GM12864 (cell line): ENCODE results near the gene CYBA.

Experiments
- DNase-seq: peaks from one replicate; pipeline ENCODE4 v3.0.0-alpha.2; 2011; ENCODE audit warnings: low read depth
- H3K4me3 ChIP-seq: 2 replicates; pipeline ENCODE4 v1.5.1; 2011; ENCODE audit warnings: mild to moderate bottlenecking, low read depth, low read length, control low read depth
- TF ChIP-seq, protein P1 (sequence below): IDR thresholded peaks from 2 replicates; pipeline ENCODE4 v1.5.1; 2011; ENCODE audit warnings: low read depth, mild to moderate bottlenecking, moderate library complexity, low read length, control low read depth, inconsistent platforms; ENCODE audit errors: missing control alignments

Gene CYBA

DNA sequence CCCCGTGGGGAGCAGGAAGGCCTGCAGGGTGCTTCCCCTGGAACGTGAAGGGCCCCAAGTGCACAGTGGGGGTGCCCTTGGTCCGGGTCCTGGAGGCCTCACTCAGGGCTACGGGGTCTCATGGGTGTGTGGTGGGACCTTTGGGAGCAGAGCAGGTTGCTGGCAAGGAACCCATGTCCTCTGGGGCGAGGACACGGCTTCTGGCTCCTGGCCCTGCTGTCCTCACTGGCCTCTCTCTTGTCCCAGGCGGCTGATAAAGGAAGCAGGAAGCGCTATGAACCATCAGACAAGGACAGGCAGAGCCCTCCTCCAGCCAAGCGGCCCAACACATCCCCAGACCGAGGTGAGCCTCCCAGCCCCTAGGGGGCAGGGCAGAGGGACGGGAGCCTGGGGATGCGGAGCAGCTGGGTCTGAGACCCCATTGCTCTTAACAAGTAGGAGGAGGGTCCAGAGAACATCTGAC, 22.3 kb downstream of the CYBA start:
- DNase-seq = no peak
- H3K4me3 ChIP-seq = no peak overlapping the region
- TF ChIP-seq, protein P1, sequence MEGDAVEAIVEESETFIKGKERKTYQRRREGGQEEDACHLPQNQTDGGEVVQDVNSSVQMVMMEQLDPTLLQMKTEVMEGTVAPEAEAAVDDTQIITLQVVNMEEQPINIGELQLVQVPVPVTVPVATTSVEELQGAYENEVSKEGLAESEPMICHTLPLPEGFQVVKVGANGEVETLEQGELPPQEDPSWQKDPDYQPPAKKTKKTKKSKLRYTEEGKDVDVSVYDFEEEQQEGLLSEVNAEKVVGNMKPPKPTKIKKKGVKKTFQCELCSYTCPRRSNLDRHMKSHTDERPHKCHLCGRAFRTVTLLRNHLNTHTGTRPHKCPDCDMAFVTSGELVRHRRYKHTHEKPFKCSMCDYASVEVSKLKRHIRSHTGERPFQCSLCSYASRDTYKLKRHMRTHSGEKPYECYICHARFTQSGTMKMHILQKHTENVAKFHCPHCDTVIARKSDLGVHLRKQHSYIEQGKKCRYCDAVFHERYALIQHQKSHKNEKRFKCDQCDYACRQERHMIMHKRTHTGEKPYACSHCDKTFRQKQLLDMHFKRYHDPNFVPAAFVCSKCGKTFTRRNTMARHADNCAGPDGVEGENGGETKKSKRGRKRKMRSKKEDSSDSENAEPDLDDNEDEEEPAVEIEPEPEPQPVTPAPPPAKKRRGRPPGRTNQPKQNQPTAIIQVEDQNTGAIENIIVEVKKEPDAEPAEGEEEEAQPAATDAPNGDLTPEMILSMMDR = peak; percentile 39

DNA sequence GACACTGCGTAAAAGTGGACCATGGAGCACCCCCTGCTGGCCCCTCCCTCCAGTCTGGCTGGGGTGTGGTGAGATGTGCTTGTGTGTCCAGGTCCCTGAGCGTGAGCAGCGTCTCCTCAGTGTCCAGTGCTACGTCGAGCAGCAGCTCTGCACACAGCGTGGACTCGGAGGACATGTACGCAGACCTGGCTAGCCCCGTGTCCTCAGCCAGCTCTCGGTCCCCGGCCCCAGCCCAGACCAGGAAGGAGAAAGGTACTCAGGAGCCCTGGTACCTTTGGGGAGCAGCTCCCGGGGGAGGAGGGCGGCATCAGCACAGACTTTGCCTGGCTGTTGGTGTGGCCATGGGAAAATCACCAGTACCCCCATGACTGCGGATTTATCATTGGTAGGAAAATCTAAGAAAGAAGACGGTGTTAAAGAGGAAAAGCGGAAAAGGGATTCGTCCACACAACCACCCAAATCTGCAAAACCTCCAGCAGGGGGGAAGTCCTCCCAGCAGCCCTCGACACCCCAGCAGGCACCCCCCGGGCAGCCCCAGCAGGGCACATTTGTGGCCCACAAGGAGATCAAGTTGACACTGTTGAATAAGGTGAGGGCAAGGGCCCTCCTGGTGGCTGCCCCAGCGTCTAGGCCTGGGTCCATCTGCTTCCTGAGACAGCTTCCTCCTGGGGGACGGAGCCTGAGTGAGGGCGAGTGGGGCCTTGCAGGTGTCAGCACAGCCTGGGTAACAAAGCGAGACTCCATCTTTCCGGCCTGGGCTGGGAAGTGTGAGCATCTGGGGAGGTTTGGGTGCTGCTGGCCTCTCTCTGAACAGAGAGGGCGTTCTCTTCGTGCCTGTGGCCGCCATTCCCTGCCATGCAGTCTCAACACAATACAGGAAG, 23.1 kb downstream of the CYBA start:
- no peak for DNase-seq
- TF ChIP-seq, protein P1 = no peak
- no peak overlapping the region for H3K4me3 ChIP-seq

DNA sequence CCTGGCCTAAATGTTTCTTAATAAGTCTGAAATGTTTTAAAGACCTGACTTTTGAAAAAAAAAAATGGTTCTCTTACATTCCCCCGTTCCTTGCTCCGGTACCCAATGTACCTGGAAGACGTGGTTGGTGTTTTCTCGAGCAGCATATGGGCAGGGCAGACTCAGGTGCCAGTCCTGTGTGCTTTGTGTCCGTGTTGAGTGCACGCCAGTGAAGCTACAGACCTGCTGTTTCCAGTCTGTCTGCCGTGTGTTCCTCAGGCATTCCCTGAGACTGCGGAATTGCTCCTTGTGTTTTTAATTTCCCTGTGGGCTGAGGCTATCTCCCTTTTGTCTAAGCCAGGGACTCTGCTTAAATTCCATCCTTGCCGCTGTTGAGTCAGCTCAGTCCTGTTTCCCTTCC, 24.2 kb downstream of the CYBA start:
- H3K4me3 ChIP-seq = no peak overlapping the region
- DNase-seq = no peak
- TF ChIP-seq, protein P1 = no peak

DNA sequence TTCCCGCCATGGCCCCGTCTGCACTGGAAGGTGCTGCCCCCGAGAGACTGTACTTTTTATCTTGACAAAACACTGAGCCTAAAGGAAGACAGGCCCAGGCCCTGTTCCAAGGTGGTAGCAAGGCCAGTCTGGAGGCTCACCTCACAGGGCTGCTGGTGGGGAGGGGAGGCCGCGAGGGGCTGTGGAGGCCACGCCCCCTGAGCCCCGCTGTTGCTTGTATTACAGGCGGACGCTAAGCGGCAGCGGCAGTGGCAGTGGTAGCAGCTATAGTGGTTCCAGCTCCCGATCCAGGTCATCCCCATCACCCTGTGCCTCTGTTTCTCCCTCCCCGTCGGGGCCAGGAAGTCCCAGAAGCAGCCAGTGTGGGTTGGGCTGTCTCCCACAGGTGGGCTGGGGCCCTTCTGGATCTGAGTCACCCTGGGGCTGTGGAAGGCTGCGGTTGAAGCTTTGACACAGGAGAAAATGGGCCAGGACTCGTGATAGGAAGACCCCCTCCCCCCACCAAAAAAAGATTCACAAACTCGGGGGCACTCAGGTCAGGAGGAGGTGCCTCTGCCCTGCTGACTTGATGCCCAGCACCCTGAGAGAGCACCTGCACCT, 25.8 kb downstream of the CYBA start:
- TF ChIP-seq, protein P1 = no peak
- DNase-seq = no peak
- no peak overlapping the region for H3K4me3 ChIP-seq

DNA sequence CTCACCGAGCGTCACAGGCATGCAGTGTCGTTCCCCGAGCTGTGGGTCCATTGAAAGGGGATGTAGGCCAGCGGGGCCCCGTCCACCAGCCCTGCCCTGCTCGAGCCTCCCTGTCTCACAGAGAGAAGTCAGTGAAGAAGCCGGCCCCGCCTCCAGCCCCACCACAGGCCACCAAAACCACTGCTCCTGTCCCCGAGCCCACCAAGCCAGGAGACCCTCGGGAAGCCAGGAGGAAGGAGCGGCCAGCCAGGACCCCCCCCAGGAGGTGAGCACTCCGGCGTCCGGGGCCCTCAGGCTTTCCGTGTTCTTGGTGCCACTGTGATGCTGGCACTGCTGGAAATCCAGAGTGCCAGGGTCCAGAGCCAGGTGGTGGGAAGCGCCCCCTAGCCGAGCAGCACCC, 26.4 kb downstream of the CYBA start:
- no peak overlapping the region for H3K4me3 ChIP-seq
- DNase-seq = no peak
- TF ChIP-seq, protein P1 = no peak

DNA sequence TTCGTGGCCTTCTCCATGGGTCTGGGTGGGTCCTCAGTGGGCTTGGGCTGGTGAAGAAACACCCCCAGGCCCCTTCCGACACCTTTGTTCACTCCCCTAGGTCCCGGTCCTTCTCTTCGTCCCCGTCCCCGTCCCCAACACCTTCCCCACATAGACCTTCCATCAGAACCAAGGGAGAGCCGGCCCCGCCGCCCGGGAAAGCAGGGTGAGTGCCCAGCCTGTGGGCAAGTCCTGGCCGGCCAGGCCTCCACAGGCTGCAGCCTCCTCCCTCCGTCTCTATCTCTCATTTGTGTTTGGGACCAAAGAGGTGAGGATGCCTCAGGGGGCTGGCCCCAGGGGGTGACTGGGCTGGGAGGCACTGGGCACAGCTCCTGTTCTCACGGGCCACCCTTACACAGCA, 27.0 kb downstream of the CYBA start:
- no peak for DNase-seq
- TF ChIP-seq, protein P1 = no peak
- H3K4me3 ChIP-seq = no peak overlapping the region
